Cerebellar cortex (tissue), 1 donor: ENCODE data around the gene GDI1.

Experiments
- DNase-seq: peaks from one replicate; pipeline ENCODE4 v3.0.0-alpha.2; 2015; ENCODE audit warnings: low spot score

The GDI1 gene

DNA sequence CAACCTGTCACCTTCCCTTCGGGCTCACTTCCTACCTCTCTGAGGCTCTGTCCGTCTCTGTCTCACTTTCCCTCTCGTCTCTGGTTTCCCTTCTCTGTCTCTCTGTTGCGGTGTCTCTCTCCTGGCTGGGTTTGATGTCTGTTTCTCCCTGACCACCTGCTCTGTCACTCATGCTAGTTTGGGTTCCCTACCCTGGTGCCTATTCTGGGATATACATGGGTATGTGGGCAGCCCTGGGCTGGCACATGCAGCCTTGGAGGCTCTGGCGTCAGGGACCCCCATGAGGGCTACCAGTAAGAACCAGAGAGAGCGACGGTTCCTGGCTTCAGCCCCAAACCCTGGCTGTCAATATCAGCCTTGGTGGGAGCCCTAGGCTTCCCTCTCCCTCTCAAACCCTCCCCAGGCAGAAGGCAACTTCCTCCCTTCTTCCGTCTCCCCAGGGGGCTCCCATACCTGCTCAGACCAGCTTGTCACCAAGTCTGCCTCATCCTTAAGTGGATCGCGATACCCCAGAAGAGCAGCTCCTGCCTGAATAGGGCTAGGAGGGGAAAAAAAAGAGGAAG is 28.2 kb upstream of the GDI1 start:
- DNase-seq: no peak

DNA sequence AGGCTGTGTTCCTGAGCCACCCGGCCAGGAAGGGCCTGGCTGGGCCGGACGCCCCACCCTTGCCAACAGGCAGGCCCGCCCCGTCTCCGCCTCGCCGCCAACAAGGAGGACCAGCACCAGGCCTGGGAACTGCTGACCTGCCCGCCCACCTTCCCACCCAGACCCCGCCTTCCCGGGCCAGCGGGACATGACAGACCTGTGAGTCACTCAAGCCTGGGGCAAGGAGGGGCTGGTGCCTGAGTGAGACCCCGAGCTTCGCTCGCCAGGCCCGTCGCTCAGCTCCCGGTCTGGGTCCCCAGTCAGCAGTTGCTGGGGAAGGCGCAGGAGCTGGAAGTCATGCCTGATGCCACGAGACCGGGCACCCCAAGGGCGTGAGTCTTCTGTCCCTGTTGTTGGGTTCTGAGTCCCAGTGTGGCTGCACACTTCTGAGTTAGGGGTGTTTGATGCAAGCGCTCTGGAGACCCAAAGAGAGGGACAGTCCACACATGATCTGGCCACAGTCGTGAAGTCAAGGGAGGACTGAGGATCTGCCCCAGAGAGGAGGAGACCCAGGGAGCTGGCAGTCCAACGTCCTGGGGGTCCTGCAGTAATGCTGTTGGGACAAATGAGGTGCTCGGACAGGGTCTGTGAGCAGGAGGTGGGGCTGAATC is 27.6 kb upstream of the GDI1 start, which contains the start of gene DNASE1L1:
DNASE1L1 (minus strand) TSS at position 33 of the 650 bp plus-strand sequence. CDS start 3,686 bp downstream, outside the sequence.
- DNase-seq: peak; percentile 52

DNA sequence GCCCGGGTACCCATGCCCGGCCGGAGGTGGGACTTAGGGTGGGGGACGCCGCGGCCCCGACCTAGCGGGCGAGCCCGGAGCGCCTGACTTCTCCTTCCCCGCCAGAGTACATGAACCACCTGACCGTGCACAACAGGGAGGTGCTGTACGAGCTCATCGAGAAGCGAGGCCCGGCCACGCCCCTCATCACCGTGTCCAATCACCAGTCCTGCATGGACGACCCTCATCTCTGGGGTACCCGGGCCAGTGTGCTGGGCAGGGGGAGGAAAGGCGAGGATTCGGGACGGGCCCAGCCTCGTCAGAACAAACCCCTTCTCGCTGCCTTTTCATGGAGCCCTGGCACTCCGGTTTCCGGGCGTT is 25.0 kb upstream of the GDI1 start:
- DNase-seq: peak; percentile 60

DNA sequence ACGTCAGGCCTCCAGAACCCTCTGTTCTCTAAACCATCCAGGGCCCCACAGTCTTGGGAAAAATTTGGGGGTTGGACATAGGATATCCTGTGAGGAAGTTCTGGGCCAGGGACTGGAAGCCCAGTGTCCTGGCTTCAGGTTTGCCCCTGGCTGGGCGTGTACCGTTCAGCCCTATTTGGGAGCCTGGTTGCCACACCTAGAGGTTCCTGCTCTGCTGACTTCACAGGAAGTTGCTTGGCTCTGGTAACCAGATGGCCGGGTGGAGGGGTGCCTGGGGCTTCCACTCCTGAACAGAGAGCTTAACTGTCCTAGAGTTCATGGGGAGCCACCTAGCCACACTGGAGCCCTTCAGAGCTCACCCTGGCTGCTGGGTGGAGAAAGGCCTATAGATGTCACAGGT is 24.5 kb upstream of the GDI1 start:
- no peak for DNase-seq

DNA sequence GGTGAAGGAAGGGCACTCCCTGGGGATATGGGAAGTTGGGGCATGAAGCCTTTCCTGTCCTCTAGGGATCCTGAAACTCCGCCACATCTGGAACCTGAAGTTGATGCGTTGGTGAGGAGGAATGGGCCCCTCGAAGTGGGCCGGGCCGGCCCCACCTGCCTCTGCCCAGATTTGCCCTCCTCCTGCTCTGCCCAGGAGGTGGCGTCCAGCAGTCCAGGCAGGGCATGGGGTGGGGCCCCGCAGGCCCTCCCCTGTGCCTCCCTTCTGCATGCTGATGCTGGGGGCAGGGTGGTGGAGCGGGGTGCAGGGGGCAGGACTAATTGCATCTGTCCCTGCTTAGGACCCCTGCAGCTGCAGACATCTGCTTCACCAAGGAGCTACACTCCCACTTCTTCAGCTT is 23.8 kb upstream of the GDI1 start:
- DNase-seq: no peak

DNA sequence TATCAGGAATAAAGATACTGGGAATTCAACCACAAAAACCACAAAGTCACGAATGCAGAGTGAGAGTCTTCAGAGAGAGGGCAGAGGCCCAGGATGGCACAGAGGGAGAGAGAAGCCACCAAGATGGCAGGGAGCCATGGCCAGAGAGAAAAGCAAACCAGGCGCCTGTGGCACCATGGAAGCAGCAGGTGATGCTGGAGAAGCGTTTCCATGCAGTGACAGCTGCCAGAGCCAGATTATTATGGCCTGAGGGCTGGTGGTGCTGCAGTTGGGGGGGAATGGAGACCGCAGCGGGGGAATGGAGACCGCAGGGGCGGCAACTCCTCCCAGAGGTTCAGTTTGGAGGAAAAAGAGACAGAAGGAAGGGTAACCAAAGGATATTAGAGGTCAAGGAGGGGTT is 19.8 kb upstream of the GDI1 start:
- peak; percentile 60 for DNase-seq

DNA sequence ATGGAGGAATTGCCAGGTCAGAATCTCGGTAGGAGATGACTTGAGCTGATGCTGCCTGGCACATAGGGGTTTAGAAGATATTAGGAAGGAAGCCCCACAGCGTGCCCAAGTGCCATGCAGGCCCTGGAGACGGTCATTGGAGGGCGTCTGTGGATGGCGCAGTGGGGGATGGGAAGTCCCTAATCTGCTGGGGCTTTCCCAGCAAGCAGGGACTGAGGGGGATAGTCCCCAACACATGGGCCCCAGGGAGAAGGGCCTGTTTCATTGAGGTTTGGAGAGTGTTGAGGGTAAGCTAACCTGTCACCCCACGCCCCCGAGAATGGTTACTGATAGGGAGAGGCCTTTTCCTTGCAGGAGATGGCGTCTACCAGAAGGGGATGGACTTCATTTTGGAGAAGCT is 17.8 kb upstream of the GDI1 start:
- DNase-seq: no peak

DNA sequence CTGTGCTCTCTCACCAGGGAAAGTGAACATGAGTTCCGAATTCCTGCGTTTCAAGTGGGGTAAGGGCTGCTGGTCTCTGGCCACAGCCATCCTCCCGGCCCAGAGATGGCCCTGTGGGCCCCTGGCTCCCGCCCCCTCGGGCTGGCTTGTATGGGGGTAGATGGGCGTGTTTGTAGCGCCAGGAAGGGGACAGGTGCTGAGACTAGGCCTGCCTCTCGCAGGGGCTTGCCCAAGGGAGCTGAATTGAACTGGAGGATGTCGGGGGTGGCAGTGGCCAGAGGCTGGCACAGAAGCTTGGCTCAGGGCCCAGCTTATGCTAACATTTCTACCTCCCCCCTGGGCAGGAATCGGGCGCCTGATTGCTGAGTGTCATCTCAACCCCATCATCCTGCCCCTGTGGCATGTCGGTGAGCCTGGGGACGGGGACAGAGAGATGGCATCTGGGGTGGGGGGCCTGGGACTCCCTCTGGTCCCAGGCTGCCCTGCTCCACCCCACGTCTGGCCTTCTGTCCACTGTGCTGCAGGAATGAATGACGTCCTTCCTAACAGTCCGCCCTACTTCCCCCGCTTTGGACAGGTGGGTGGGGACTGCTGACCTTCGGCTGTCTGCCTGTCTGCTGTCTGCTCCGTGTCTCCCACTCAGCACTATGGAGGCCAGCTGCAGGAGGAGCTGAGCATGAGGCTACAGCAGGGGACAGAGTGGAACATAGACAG is 17.1 kb upstream of the GDI1 start:
- DNase-seq: no peak

DNA sequence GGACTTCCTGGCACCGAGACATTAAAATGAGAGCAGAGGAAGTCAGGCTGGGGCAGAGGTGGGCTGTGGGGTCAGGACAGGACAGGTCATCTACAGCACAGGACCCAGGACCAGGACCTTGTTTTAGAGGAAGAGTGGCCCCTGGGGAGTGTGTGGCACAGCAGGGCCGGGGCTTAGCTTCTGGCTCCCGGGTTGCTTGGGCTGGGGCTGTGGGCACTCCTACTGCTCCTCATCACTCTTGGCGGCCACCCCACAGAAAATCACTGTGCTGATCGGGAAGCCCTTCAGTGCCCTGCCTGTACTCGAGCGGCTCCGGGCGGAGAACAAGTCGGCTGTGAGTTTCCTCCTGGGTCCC is 16.6 kb upstream of the GDI1 start:
- DNase-seq: no peak

DNA sequence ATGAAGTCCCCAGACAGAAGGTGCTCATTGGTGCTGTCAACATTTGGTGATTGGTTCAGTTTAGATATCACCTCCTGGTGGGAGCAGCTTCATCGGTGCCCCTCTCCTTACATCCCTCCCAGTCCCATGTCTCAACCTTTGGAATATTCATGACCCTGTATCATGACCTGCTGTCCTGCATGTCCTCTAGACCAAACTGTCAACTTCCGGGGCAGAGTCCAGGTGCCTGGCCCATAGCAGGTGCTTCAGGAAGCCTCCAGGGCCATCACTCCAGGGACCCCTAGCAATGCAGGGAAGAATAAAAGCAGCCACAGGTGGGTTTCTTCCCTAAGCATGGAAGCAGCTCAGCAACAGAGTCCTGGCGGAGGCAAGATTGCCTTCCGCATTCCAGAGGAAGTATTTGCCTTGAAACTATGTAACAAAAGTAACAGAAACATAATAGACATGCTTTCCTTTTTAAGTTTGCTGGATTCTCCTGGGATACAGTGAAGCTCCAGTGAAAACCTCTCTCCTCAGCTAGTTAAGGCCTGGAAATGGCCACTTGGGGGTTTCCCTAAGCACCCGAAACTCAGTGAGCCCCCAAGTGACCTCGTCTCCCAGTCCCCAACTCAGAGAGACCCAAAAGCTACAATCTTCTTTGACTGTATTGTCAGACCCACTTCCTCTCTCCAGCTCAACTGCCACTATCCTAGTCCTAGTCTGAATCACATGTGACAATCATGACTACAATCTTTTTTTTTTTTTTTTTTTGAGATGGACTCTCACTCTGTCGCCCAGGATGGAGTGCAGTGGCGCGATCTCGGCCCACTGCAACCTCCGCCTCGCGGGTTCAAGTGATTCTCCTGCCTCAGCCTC is 9.8 kb upstream of the GDI1 start:
- no peak for DNase-seq

DNA sequence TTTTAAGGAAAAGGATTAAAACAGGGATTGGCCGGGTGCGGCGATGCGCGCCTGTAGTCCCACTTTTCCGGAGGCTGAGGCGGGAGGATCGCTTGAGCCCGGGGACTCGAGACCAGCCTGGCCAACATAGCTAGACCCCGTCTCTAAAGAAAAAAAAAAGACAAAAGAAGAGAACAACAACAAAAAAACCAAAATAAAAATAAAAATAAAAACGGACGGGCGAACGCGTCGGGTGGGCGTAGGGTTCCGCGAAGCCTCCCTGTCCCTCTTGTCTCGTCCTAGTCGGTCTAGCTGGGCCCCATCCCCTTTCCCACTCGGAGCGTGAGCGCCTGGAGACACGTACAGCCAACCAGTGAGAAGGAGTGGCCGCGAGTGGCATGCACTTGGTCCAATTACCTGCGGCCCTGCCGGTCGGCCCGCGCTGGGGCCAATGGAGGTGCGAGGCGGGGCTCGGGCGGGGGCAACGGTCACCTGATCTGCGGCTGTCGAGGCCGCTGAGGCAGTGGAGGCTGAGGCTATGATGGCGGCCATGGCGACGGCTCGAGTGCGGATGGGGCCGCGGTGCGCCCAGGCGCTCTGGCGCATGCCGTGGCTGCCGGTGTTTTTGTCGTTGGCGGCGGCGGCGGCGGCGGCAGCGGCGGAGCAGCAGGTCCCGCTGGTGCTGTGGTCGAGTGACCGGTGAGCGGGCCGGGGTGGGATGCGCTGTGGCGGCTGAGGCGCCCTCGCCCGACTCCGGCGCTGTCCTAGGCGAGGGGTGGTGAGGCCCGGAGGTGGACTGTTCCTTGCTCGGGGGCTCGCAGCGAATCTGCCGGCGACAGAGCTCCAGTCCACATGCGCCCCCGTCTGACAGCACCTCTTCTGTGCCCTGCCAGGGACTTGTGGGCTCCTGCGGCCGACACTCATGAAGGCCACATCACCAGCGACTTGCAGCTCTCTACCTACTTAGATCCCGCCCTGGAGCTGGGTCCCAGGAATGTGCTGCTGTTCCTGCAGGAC is 8.5 kb upstream of the GDI1 start, which contains the start of gene ATP6AP1:
ATP6AP1 (plus strand) TSS at position 502 of the 996 bp plus-strand sequence; CDS start at position 518, 16 bp downstream.
- DNase-seq: peak; percentile 92

DNA sequence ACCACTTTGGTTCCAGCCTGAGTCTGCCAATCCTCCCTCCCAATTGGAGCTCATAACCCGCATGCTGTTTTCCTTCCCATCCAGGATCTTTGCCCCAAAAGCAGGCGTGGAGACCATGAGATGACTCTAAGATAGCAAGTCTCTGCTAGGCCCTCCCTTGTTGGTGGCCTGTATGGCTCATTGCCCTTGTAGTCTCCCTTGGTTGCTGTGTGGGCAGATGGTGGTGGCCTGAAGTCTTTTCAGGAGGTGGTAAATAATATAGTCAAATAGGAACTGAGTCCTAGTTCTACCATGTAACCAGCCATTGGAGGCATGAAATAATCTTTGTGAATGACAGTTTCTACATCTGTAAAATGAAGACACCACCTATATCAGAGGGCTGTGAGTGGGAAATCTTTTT is 7.2 kb upstream of the GDI1 start:
- DNase-seq: no peak

DNA sequence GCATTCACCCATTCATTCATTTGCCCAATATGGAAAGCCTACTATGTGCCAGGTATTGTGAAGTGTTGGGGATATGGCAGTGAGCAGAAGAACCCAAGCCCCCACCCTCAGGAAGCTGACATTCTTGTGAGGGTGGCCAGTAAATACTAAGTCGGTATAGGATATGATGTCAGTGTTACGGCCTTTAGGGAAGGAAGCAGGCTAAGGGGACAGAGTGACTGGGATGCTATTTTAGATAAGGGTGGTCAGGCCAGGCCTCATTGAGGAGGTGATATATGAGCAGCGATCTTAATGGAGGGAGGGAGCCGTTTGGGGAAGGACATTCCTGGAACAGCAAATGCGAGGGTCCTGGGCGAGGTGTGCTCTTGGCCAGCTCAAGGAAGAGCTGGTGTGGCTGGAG is 6.5 kb upstream of the GDI1 start:
- DNase-seq: no peak

DNA sequence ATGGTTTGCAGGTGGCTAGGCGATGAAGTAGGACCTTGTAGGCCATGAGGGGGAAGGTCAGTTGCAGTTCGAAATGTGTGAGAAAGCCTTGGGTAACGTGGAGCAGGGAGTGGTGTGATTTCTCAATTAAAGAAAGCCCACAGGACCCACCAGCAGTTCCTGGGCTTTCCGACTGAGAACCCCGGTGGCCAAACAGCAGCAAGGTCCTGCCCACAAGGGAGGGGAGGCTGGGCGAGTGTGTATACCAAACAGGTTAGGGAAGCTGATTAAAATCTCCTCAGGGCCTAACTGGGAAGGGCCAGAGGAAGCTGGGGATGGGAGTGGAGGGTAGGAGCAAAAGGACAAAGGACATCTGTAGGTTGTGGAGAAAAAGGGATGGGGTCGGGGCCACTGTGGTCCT is 6.0 kb upstream of the GDI1 start:
- no peak for DNase-seq

DNA sequence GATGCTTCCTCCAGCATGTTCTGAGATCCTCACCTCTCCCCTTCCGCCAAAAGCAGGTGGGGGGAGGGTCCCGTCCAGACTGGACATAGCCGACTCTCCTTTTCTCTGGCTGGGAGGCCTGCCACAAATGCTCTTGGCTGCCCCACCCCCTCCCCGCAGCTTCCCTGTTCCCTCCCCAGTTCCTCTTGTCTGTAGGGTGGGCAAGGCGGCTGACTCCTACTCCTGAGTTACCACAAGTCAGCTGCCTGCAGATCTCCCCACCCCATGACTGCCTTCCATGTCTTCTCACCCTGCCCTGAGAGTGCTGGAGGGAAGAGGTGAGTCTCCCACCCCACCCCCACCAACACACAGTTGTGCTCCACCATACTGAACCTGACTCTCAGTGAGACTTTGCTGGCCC is 5.6 kb upstream of the GDI1 start:
- DNase-seq: no peak

DNA sequence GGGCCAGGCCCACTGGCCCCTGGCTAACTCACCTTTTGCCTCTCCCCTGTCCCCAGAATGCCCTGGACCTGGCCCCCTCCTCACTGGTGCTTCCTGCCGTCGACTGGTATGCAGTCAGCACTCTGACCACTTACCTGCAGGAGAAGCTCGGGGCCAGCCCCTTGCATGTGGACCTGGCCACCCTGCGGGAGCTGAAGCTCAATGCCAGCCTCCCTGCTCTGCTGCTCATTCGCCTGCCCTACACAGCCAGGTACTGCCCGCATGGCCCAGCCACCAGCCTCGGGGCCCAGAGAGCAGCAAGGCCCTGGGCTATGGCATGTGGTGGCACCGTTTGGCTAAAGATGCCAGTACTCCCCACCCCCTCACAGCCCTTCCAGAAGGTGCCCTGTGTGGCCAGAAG is 4.7 kb upstream of the GDI1 start:
- DNase-seq: no peak

DNA sequence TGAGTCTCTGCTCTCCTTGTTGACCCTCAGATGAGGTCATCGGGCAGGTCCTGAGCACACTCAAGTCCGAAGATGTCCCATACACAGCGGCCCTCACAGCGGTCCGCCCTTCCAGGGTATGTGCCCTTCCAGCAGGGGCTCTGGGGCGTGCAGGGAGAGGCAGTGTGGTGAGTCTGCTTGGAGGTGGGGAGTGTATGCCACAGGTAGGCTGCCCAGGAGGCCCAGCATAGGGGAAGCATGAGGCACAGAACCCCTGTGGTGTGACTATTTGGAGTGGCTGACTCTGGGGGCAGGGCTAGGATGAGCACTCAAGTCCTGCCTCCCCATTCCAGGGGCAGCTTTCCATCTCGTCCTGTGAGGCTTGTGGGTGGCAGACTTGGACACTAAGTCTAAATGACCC is 3.3 kb upstream of the GDI1 start:
- no peak for DNase-seq

DNA sequence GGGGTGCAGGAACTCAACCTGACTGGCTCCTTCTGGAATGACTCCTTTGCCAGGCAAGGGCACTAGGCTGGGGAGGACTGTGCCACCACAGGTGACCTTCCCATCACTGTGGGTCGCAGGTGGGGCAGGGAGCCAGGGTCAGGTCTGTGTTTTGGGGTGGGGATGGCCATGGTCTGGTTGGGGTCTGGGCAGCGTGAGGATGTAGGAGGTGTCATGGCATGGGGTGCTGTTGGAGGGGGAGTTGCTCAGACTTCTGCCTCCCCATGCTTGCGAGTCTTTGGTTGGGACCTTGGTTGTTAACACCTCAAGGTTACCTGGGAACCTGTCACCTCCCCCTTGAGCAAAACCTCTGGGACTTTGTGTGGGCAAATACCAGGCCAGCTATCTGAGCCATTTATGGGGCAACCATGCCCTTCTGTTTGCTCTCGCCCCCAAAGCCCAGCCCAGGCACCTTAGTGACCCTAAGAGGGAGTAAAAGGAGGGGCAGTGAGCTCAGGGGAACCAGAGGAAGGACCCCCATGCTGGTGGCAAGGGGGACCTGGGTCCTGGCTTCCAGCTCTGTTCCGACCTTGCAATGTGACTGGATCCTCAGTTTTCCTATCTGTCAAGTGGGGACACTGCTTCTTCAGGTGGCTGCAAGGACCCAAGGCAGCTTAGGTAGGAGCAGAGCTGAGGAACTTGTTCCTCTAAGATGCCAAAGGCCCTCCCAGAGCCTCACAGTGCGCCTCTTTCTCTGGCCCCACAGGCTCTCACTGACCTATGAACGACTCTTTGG is 2.4 kb upstream of the GDI1 start:
- DNase-seq: no peak

DNA sequence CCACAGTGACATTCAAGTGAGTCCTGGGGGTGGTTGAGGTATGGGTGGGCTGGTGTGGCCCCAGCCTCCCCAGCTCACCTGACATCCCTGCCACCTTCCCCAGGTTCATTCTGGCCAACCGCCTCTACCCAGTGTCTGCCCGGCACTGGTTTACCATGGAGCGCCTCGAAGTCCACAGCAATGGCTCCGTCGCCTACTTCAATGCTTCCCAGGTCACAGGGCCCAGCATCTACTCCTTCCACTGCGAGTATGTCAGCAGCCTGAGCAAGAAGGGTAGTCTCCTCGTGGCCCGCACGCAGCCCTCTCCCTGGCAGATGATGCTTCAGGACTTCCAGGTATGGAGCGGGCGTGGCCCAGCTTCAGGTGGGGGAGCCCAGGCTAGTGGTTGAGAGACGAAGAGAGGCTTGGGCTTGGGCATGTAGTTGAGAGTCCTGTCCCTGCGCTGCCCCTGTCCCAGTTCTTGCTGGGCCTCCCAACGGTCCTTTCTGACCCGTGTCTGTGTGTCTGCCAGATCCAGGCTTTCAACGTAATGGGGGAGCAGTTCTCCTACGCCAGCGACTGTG is 1.7 kb upstream of the GDI1 start:
- no peak for DNase-seq

DNA sequence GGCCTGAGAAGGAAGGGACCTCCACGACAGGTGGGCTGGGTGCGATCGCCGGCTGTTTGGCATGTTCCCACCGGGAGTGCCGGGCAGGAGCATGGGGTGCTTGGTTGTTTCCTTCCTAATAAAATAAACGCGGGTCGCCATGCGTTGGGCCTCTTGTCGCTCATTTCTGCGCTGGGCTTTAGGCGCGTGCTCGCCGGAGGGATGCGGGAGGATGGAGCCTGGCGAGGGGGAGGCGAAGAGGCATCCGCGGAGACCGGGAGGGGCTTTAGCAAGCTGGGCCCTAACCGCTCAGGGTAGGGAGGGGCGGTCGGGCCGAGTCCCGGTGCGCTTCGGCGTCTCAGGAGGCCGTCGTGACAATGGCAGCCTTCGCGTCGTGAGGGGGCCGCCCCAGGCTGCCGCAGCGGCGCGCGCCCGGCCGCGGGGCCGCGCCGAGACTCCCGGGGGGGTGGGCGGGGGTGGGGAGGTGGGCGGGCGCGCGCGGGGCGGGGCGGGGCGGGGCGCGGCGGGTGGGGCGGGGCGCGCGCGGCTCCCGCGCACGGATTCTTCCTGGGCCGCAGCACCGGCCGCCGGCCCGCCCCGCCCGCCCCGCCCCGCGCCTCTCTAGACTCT is 476 bp upstream of the GDI1 start:
- peak; percentile 33 for DNase-seq
